Activated T-cell treated with anti-CD3 and anti-CD28 coated beads, Interleukin-2, amount 50 U/mL, for 72 hours (primary cell): Measurements from ENCODE around the gene NLK. TPM values are rescaled to one million over a fixed set of nuclear protein-coding genes. Genes with fewer than 3 reads are reported as not detected.
"Not testable (repeated sequence)": the region's sequence is repeated elsewhere in the genome, so short reads cannot be mapped to it uniquely, and the experiment has no call there.

Experiments
- ATAC-seq, 2 donors: fragments of 150-1000 bp; cut with Tn5 transposase; replicated peaks in 1 of 2; 2 replicates each; pipeline ENCODE4 v1.10.0; 2021; ENCODE audit warnings: moderate library complexity in 2 of 2, mild to moderate bottlenecking in 1 of 2
- DNase-seq, 2 donors: peaks; one replicate each; pipeline ENCODE4 v3.0.0; 2021 to 2022; ENCODE audit warnings: mixed read lengths in 1 of 2
- H3K27ac Mint-ChIP-seq: one replicate; pipeline ENCODE4 v1.8.0; 2022; ENCODE audit warnings: mild to moderate bottlenecking, moderate library complexity, mixed read lengths
- H3K27me3 Mint-ChIP-seq: one replicate; pipeline ENCODE4 v1.8.0; 2022; ENCODE audit warnings: low read depth, mixed read lengths
- H3K36me3 Mint-ChIP-seq, 2 donors: one replicate each; pipeline ENCODE4 v1.8.0; 2022; ENCODE audit warnings: mixed read lengths in 2 of 2, mild to moderate bottlenecking in 1 of 2; ENCODE audit not compliant: insufficient read depth in 2 of 2
- H3K4me1 Mint-ChIP-seq: one replicate; pipeline ENCODE4 v1.8.0; 2022; ENCODE audit warnings: low read depth, mixed read lengths
- H3K4me3 Mint-ChIP-seq, 2 donors: one replicate each; pipeline ENCODE4 v1.8.0; 2022; ENCODE audit warnings: mild to moderate bottlenecking in 2 of 2, mixed read lengths in 2 of 2, moderate library complexity in 2 of 2
- H3K9me3 Mint-ChIP-seq, 2 donors: one replicate each; pipeline ENCODE4 v1.8.0; 2022; ENCODE audit warnings: mixed read lengths in 2 of 2
- total RNA-seq, 2 donors: library from RNA; stranded (reverse); gene quantifications; one replicate each; pipeline ENCODE4 v1.2.3, GENCODE V29; 2022

NLK gene
- total RNA-seq, 2 donors from 2014 or later: 10.0 to 11.7 TPM

DNA sequence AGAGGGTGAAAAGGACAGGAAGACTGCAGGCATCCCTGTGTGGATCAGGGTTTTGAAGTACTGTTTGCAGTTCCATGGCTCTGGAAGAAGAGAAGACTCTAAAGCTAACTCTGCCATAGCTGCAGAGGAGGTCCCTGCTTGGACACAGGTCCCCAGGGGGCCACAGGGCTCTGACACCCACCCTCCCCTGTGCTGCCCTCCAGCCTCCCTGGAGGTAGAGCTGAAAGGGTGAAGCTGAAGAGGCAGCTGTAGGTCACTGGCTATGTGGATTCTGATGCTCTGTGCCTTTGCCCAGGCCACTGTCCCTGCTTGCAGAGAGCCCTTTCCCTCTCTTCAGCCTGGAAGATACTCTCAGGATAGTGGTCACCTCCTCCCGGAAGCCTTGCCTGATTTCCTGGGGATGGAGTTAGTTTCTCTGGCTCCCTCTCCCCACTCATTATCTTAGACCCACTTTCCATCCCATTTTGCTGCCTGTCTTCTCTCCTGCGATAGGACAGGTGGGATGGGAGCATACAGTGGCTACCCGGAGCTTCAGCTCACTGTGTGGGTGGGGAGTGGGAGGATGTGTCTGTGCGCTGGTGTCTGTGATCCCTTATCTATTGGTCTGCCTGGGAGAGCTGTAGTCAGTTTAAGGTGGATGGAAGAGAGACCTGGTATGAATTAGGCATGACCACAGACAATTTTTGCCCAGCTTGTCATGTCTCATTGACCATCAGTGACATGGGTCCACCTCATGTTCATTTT, 186.7 kb downstream of the NLK start:
- no peak for ATAC-seq
- no peaks in the 10 kb centered on the region for H3K9me3 Mint-ChIP-seq
- peaks cover 19% of the 10 kb centered on the region for H3K4me1 Mint-ChIP-seq
- no peak for DNase-seq
- H3K27me3 Mint-ChIP-seq: peaks cover 59% of the 10 kb centered on the region
- no peaks in the 10 kb centered on the region for H3K36me3 Mint-ChIP-seq
- no peak overlapping the region for H3K27ac Mint-ChIP-seq
- H3K4me3 Mint-ChIP-seq: no peak overlapping the region

DNA sequence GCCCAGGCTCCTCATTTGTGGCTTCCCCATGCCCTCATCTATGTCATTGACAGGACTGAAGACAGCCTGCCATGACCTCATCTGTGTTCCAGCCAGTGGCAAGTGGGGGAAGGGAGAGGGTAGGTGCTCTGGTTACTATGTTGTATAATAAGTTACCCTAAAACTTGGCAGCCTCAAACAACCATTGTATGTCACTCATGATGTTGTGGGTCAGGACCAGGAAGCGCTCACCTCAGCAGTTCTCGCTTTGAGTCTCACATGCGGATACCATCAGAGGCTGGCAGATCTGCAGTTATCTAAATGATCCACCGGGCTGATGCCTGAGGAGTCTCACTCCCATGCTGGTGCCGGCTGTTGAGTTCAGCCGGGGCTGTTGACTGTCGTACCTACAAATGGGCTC, 187.5 kb downstream of the NLK start:
- Mint-ChIP-seq H3K27ac (no peak overlapping the region), H3K4me3 (no peak overlapping the region), H3K4me1 (peaks cover 19% of the 10 kb centered on the region), H3K9me3 (no peaks in the 10 kb centered on the region), H3K27me3 (peaks cover 59% of the 10 kb centered on the region), H3K36me3 (no peaks in the 10 kb centered on the region)
- DNase-seq (peak; percentile 54 to 62), ATAC-seq (peak; percentile 87 to 95)

DNA sequence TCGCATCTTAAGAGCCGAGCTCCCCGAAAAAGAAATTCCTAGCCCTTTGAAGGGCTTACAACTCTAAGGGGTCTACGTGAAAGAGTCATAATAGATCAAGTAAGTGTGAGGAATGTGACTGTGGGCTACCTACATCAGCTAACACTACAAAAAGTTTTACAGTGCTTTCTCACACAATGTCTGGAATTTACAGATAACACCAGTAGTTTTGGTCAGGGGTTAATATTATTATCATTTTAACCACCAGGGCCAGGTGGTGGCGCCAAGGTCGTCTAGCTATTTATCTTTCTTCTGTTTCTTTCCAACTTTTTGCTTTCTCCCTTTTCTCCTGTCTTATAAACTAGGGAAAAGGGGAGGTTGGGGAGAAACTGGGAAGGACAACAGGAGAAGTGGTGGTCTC, 188.1 kb downstream of the NLK start:
- not testable (repeated sequence) for H3K9me3 Mint-ChIP-seq, H3K36me3 Mint-ChIP-seq, H3K4me3 Mint-ChIP-seq, ATAC-seq, H3K27ac Mint-ChIP-seq, DNase-seq
- Mint-ChIP-seq H3K4me1 (peaks cover 19% of the 10 kb centered on the region), H3K27me3 (peaks cover 59% of the 10 kb centered on the region)

DNA sequence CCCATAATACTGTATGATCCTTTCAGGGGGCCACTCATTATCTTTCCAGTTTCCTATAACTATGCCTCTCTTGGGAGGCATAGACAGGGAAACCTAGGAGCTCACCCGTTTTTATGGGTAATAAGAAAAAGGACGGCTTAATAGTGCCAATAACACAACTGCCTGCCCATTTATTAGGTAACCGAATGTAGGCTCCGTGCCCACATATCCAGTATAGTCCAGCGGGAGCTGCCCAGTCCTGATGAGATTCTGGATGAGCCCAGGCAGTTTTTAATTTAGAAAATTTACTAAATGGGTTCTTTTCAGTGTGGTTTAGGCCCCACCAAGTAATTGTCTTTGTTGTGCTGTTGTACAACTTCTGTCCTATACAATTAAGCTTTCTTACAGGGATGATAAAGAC, 189.1 kb downstream of the NLK start:
- not testable (repeated sequence) for H3K4me3 Mint-ChIP-seq, ATAC-seq, DNase-seq, H3K36me3 Mint-ChIP-seq, H3K9me3 Mint-ChIP-seq, H3K27ac Mint-ChIP-seq
- Mint-ChIP-seq H3K27me3 (peaks cover 53% of the 10 kb centered on the region), H3K4me1 (peaks cover 19% of the 10 kb centered on the region)

DNA sequence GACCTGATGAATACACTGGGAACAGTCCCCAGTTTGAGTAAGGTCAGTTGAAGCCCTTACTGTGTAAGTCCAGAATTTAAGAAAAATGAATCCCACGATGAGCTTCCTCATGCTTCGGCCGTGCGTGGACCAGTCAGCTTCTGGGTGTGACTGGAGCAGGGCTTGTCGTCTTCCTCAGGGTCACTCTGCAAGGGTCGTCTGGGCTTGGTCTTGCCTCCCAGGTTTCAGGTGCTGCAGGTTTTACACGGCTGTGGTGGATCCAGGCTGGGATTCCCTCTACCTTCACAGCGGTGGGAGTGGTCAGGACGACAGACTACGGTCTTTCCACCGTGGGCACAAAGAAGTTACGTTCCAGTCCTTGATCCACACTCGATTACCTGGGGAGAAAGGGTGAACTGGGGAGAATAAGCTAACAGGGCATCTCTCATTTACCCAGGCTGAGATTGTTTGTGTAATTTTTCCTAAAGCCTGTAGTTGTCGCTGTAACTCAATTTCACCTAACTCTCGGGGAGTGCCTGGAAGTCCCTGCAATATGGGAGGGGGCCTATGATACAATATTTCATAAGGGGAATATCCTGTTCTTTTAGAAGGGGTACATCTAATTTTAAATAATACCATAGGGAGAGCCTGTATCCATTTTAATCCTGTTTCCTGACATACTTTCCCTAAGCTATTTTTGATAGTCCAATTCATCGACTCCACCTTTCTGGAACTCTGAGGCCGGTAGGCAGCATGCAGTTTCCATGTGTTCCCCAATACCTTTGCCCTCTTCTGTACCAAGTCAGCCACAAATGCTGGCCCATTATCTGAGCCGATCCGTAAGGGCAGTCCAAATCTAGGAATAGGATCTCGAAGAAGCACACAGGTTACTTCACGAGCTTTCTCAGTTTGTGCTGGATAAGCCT, 190.7 kb downstream of the NLK start:
- not testable (repeated sequence) for H3K27ac Mint-ChIP-seq, H3K4me3 Mint-ChIP-seq, ATAC-seq, H3K36me3 Mint-ChIP-seq, DNase-seq, H3K9me3 Mint-ChIP-seq
- Mint-ChIP-seq H3K4me1 (peaks cover 13% of the 10 kb centered on the region), H3K27me3 (peaks cover 45% of the 10 kb centered on the region)

DNA sequence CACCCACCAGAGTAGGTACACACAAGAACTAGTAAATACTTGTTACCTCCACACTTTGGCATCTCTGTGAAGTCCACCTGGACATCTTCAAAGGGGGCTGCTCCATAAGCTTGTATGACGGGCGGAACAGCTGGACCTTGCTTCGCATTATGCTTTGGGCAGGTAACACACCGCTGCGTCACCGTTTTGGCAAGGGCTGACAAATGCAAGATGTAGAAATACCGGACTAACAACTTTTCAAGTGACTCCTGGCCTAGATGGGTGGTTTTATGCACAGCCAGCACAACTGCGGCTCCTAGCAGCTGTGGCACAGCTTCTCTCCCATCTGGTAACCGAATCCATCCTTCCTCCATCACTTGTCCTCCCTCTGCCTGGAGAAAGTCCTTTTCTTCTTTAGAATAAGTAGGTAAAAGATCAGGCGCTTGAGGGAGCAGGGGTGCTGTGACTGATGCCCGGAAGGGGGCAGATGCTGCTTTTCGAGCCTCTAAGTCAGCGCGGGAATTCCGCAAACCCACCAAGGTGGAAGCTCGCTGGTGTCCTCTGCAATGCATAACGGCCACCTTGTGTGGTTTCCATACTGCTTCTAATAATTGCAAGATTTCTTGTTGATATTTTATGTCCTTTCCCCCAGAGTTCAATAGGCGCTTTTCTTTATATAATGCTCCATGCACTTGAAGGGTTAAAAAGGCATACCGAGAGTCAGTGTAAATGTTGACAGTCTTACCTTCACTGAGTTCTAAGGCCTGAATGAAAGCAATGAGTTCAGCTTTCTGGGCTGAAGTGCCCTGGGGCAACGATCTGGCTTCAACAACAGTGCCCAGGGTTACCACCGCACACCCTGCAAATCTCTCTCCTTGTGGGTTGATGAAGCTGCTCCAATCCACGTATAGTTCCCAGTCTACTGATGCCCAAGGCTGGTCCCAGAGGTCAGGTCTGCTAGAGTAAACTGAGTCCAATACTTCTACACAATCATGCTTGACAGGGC, 191.7 kb downstream of the NLK start:
- Mint-ChIP-seq H3K4me1 (peaks cover 12% of the 10 kb centered on the region), H3K27me3 (peaks cover 36% of the 10 kb centered on the region)
- H3K9me3 Mint-ChIP-seq, ATAC-seq, H3K4me3 Mint-ChIP-seq, H3K27ac Mint-ChIP-seq, DNase-seq, H3K36me3 Mint-ChIP-seq: not testable (repeated sequence)

DNA sequence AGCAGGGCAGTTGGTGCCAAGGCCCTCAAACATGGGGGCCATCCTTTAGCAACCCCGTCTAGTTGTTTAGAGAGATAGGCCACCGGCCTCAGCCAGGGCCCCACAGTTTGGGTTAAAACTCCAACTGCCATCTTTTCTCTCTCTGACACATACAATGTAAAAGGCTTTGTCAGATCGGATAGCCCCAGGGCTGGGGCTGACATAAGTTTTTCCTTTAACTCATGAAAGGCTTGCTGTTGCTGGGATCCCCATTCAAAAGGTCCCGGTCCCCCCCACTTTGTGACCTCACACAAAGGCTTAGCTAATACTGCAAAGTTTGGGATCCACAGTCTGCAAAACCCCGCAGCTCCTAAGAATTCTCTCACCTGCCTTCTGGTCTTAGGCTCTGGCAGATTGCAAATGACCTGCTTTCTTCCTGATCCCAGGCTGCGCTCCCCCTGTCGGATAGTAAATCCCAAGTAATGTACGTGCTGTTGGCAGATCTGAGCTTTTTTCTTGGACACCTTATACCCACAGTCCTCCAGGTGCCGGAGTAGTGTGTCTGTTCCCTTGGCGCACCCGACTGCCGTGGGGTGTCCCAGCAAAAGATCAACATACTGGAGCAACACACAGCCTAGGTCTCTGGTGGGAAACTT, 192.7 kb downstream of the NLK start:
- H3K9me3 Mint-ChIP-seq, ATAC-seq, H3K4me1 Mint-ChIP-seq, H3K27ac Mint-ChIP-seq, H3K4me3 Mint-ChIP-seq, DNase-seq, H3K36me3 Mint-ChIP-seq: not testable (repeated sequence)
- peaks cover 26% of the 10 kb centered on the region for H3K27me3 Mint-ChIP-seq

DNA sequence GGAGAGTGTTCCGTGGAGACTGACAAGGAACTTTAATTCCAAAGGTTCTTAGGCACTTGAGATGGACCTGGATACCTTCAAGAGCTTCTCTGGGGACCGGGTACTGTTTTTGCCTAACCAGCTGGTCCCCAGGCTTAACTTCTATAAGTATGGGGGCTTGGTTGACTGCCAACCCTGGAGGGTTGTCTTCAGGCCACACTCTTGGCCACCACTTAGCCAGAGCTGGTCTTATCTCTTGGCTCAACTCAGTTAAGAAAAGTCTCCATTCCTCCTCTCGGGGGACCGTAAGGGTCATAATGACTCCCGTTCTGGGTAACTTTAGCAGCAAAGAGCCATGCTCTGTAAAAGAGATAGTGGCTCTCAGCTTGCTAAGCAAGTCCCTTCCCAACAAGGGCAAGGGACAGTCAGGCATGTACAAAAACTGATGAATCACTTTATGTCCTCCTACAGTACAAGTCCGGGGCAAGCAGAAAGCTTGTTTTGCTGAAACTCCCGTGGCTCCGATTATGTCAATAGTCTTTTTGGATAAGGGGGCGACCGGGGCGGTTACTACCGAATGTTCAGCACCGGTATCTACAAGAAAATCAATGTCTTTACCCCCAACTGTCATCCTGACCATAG, 193.7 kb downstream of the NLK start:
- H3K4me3 Mint-ChIP-seq, H3K9me3 Mint-ChIP-seq, DNase-seq, H3K36me3 Mint-ChIP-seq, H3K4me1 Mint-ChIP-seq, H3K27ac Mint-ChIP-seq, ATAC-seq: not testable (repeated sequence)
- peaks cover 19% of the 10 kb centered on the region for H3K27me3 Mint-ChIP-seq

DNA sequence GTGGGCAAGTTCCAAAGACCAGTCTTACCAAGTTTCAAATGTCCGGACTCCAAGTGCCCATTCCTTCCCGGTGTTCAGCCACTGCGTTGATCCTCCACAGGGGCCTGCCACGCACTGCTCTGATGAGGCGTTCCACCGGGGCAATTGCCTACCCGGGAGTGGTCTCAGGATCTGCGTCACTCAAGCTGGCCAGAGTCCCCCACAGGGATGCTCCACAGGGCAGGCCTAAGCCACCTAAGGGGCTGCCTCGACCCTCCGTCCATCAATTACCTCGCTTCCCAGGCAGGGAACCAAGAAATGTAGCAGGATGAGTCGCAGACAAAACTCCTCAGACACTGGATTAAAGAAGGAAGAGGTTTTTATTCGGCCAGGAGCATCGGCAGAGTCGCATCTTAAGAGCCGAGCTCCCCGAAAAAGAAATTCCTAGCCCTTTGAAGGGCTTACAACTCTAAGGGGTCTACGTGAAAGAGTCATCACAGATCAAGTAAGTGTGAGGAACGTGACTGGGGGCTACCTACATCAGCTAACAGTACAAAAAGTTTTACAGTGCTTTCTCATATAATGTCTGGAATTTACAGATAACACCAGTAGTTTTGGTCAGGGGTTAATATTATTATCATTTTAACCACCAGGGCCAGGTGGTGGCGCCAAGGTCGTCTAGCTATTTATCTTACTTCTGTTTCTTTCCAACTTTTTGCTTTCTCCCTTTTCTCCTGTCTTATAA, 196.2 kb downstream of the NLK start:
- not testable (repeated sequence) for H3K27ac Mint-ChIP-seq, H3K36me3 Mint-ChIP-seq, H3K4me3 Mint-ChIP-seq, H3K9me3 Mint-ChIP-seq, DNase-seq, ATAC-seq, H3K4me1 Mint-ChIP-seq, H3K27me3 Mint-ChIP-seq

DNA sequence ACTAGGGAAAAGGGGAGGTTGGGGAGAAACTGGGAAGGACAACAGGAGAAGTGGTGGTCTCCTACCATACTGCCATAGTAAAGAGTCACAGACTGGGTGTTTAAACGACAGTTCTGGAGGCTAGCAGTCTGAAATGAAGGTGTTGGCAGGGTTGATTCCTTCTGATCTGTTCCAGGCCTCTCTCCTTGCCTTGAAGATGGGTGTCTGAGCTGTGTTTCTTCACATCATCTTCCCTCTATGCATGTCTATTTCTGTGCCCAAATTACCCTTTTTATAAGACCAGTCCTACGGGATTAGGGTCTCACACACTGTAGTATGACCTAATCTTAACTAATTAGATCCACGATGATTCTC, 196.8 kb downstream of the NLK start:
- Mint-ChIP-seq H3K4me1 (no peaks in the 10 kb centered on the region), H3K36me3 (no peaks in the 10 kb centered on the region), H3K27ac (no peak overlapping the region), H3K27me3 (no peaks in the 10 kb centered on the region), H3K4me3 (no peak overlapping the region), H3K9me3 (no peaks in the 10 kb centered on the region)
- DNase-seq: no peak
- no peak for ATAC-seq

DNA sequence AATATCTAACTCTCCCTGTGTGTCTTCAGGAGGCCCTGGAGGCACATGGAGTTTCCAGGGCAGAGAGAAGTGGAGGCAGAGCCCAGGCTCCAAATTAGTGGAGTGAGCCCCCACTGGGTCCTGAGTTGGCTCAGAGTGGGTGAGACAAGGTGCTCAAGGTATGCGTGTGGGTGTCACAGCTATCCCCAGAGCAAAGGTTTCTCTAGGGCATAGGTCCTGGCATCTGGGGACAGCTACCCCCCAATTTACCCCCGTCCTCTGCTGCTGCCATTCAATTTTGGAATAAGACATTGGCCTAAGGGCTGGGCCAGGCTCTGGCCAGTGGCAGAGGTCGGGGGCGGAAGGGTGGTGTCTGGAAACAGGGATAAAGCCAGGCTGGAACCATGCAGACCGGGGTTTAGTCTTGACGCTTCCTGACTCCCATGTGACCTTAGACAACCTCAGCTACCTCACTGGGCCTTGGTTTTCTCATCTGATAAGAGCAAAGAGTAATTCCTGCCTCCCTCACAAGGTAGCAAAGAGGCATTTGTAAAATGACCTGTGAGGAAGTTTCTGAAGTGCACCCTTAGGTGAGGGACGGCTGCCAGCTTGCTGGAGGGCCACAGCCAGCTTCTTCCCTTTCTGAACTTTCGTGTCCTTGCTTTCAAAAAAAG, 198.3 kb downstream of the NLK start:
- Mint-ChIP-seq H3K27me3 (no peaks in the 10 kb centered on the region), H3K4me3 (no peak overlapping the region), H3K27ac (no peak overlapping the region), H3K4me1 (no peaks in the 10 kb centered on the region), H3K9me3 (no peaks in the 10 kb centered on the region), H3K36me3 (no peaks in the 10 kb centered on the region)
- DNase-seq (no peak), ATAC-seq (no peak)
